HepG2 (cell line): ENCODE measurements around the gene FAM120C. TPM values are rescaled to one million over a fixed set of nuclear protein-coding genes. Genes with fewer than 3 reads are reported as not detected.

ENCODE experiments used
- ATAC-seq: fragments of 200-7000 bp; cut with Tn5 transposase; 3 replicates; pipeline ENCODE4 v1.9.1; 2020; ENCODE audit warnings: mild to moderate bottlenecking, moderate library complexity
- BruUV-seq: library from RNA; stranded (reverse); fragments of 400-500 nt; replicated peaks from 2 replicates; lab custom pipeline; 2021; lab: Mats Ljungman, UMichigan
- CTCF ChIA-PET: fragments of 300-600 bp; formaldehyde crosslinking; extraction: SDS; loops from one replicate; lab custom pipeline; 2021; ENCODE audit warnings: low total read pairs, inconsistent platforms, low intra/inter-chr PET ratio; lab: Yijun Ruan, JAX
- POLR2A ChIA-PET: fragments of 350-600 bp; sonication (Branson Sonifier 250); formaldehyde crosslinking; loops from one replicate; lab custom pipeline; 2020; ENCODE audit warnings: antibody characterized with exemption, inconsistent platforms; lab: Yijun Ruan, JAX
- DNase-seq: peaks from one replicate; pipeline ENCODE4 v3.0.0-alpha.2; 2015; ENCODE audit warnings: low spot score
- FAIRE-seq: peaks from 3 replicates; lab custom pipeline; 2011; peaks lifted over from hg19 to GRCh38; lab: Jason Lieb, UNC
- H2AFZ ChIP-seq: one replicate; pipeline ENCODE4 v1.6.1; 2011; ENCODE audit warnings: low read length, inconsistent platforms
- H3K27ac ChIP-seq: fragments of 300-600 bp; 3 replicates; pipeline ENCODE4 v1.8.0; 2011; ENCODE audit warnings: mixed run types, mild to moderate bottlenecking, mixed read lengths, low read length, inconsistent platforms; ENCODE audit not compliant: insufficient read depth; ENCODE audit errors: extremely low read length
- H3K27me3 ChIP-seq, 2 experiments: fragments of 200-600 bp in 1 of 2; 2 replicates in 1 of 2; 3 replicates in 1 of 2; pipeline versions ENCODE4 v1.6.0 to v1.8.0; 2011; ENCODE audit warnings: low read length in 2 of 2, mild to moderate bottlenecking in 2 of 2, moderate library complexity in 2 of 2, inconsistent platforms in 1 of 2; ENCODE audit not compliant: insufficient read depth in 2 of 2, control insufficient read depth in 1 of 2
- H3K36me3 ChIP-seq, 2 experiments: fragments of 200-600 bp in 1 of 2; replicated peaks in 1 of 2; 2 replicates in 1 of 2; 3 replicates in 1 of 2; pipeline versions ENCODE4 v1.5.1 to v1.8.0; 2011; ENCODE audit warnings: low read length in 2 of 2, inconsistent platforms in 1 of 2; ENCODE audit not compliant: insufficient read depth in 2 of 2, control insufficient read depth in 1 of 2
- H3K4me1 ChIP-seq: 2 replicates; pipeline ENCODE4 v1.5.1; 2012; ENCODE audit warnings: low read length, inconsistent platforms; ENCODE audit not compliant: insufficient read depth
- H3K4me2 ChIP-seq: 2 replicates; pipeline ENCODE4 v1.6.0; 2011; ENCODE audit warnings: low read depth, low read length, inconsistent platforms
- H3K4me3 ChIP-seq, 3 experiments: fragments of 200-600 bp in 1 of 3; sonication (generic), shearing (Covaris generic) in 1 of 3; replicated peaks in 1 of 3; 2 replicates each; pipeline ENCODE4 v1.5.1; 2011 to 2016; ENCODE audit warnings: low read length in 3 of 3, inconsistent platforms in 2 of 3, low read depth in 2 of 3, mild to moderate bottlenecking in 2 of 3, control low read depth in 1 of 3, mixed read lengths in 1 of 3; ENCODE audit not compliant: insufficient read depth in 1 of 3
- H3K79me2 ChIP-seq: one replicate; pipeline ENCODE4 v1.6.1; 2011; ENCODE audit warnings: low read length, inconsistent platforms; ENCODE audit not compliant: insufficient read depth
- H3K9ac ChIP-seq: 2 replicates; pipeline ENCODE4 v1.6.0; 2011; ENCODE audit warnings: mild to moderate bottlenecking, low read depth, low read length, inconsistent platforms; ENCODE audit not compliant: insufficient read depth
- H3K9me3 ChIP-seq: 2 replicates; pipeline ENCODE4 v1.5.1; 2012; ENCODE audit warnings: mild to moderate bottlenecking, low read length
- H4K20me1 ChIP-seq: 2 replicates; pipeline ENCODE4 v1.6.0; 2011; ENCODE audit warnings: inconsistent platforms, mild to moderate bottlenecking, low read length, moderate library complexity; ENCODE audit not compliant: insufficient read depth
- AHR ChIP-seq: IDR thresholded peaks from 2 replicates; pipeline ENCODE4 v1.6.1; 2018; ENCODE audit warnings: missing genetic modification reagents, missing compliant biosample characterization
- CBX1 ChIP-seq: IDR thresholded peaks from one replicate; pipeline ENCODE4 v1.6.1; 2016; ENCODE audit warnings: antibody characterized with exemption, low read depth
- CREBL2 ChIP-seq: sonication (generic); formaldehyde crosslinking; IDR thresholded peaks from 2 replicates; pipeline ENCODE4 v1.8.1; 2023; ENCODE audit warnings: missing genetic modification reagents, mild to moderate bottlenecking, borderline replicate concordance
- HDAC2 ChIP-seq: sonication (generic); formaldehyde crosslinking; IDR thresholded peaks from 2 replicates; pipeline ENCODE4 v1.4.0; 2020; ENCODE audit warnings: missing genetic modification reagents
- HNRNPLL ChIP-seq: fragments of 200-400 bp; formaldehyde crosslinking; IDR thresholded peaks from 2 replicates; pipeline ENCODE4 v1.6.1; 2017; ENCODE audit warnings: mild to moderate bottlenecking, low read depth, low read length; ENCODE audit not compliant: poor library complexity, severe bottlenecking
- IKZF1 ChIP-seq: fragments of 450-650 bp; IDR thresholded peaks from 2 replicates; pipeline ENCODE4 v1.7.1; 2016
- MATR3 ChIP-seq: sonication (generic); formaldehyde crosslinking; IDR thresholded peaks from 2 replicates; pipeline ENCODE4 v1.4.0; 2020; ENCODE audit warnings: missing genetic modification reagents
- PTBP1 ChIP-seq: fragments of 200-400 bp; formaldehyde crosslinking; IDR thresholded peaks from 2 replicates; pipeline ENCODE4 v1.6.1; 2018; ENCODE audit warnings: low read length, low read depth; ENCODE audit not compliant: poor library complexity, severe bottlenecking
- RFX5 ChIP-seq: IDR thresholded peaks from 2 replicates; pipeline ENCODE4 v1.6.1; 2011; ENCODE audit warnings: low read depth, low read length, improper control_type of control experiment
- SIN3A ChIP-seq: IDR thresholded peaks from 2 replicates; pipeline ENCODE4 v1.6.1; 2011; ENCODE audit warnings: low read depth, mild to moderate bottlenecking, control low read depth, low read length, borderline replicate concordance
- SP5 ChIP-seq: IDR thresholded peaks from 2 replicates; pipeline ENCODE4 v1.6.1; 2016; ENCODE audit warnings: low read depth, borderline replicate concordance
- THAP8 ChIP-seq: sonication (generic); formaldehyde crosslinking; IDR thresholded peaks from 2 replicates; pipeline ENCODE4 v1.5.1; 2020; ENCODE audit warnings: missing genetic modification reagents, mild to moderate bottlenecking, borderline replicate concordance
- U2AF2 ChIP-seq: fragments of 200-400 bp; formaldehyde crosslinking; IDR thresholded peaks from 2 replicates; pipeline ENCODE4 v1.6.1; 2017; ENCODE audit warnings: low read depth, mild to moderate bottlenecking, low read length
- ZFP36 ChIP-seq: fragments of 150-350 bp; IDR thresholded peaks from 2 replicates; pipeline ENCODE4 v1.6.1; 2018; ENCODE audit warnings: borderline replicate concordance, low read length, low read depth; ENCODE audit not compliant: partially characterized antibody
- ZNF12 ChIP-seq: sonication (generic); formaldehyde crosslinking; IDR thresholded peaks from 2 replicates; pipeline ENCODE4 v1.5.0; 2020; ENCODE audit warnings: missing genetic modification reagents
- ZNF275 ChIP-seq: sonication (generic); formaldehyde crosslinking; IDR thresholded peaks from 2 replicates; pipeline ENCODE4 v1.8.0; 2022; ENCODE audit warnings: missing genetic modification reagents, mild to moderate bottlenecking, inconsistent platforms, borderline replicate concordance
- ZNF451 ChIP-seq: sonication (generic); formaldehyde crosslinking; IDR thresholded peaks from 2 replicates; pipeline ENCODE4 v1.5.0; 2020; ENCODE audit warnings: mild to moderate bottlenecking, missing genetic modification reagents
- ZNF629 ChIP-seq: sonication (generic); formaldehyde crosslinking; conservative IDR thresholded peaks from 2 replicates; pipeline ENCODE4 v1.5.0; 2020; ENCODE audit warnings: missing genetic modification reagents
- ZNF781 ChIP-seq: sonication (generic); formaldehyde crosslinking; IDR thresholded peaks from 2 replicates; pipeline ENCODE4 v1.5.1; 2020; ENCODE audit warnings: borderline replicate concordance, mild to moderate bottlenecking, missing genetic modification reagents; ENCODE audit errors: not compliant biosample characterization
- ZNF788 ChIP-seq: sonication (generic); formaldehyde crosslinking; IDR thresholded peaks from 2 replicates; pipeline ENCODE4 v1.5.0; 2020; ENCODE audit warnings: mild to moderate bottlenecking, missing genetic modification reagents, borderline replicate concordance
- WGBS: methylation state at CpG from one replicate; pipeline ENCODE4 v1.1.6; 2017; ENCODE audit warnings: low lambda C conversion rate; 5-methylcytosine and 5-hydroxymethylcytosine counted together
- in situ Hi-C: cut with HindIII; loops from 2 replicates; pipeline ENCODE4 v1.10.0; 2017; ENCODE audit warnings: low pct_unique_long_range_greater_than_20kb; ENCODE audit not compliant: extremely low pct_ligation_motif_present
- intact Hi-C: fragments of 100-400 bp; cut with micrococcal nuclease; formaldehyde crosslinking; loops from one replicate; pipeline ENCODE4 v1.10.0; 2022; ENCODE audit not compliant: unreplicated experiment
- polyA plus RNA-seq, 8 experiments: library from polyadenylated mRNA; depleted of rRNA in 3 of 8; stranded (reverse) in 7 of 8; unstranded in 1 of 8; fragments of >200 nt; fragmentation: Illumina TruSeq in 4 of 8; extraction: Trizol in 4 of 8; gene quantifications; 2 replicates each; pipeline versions ENCODE4 v1.2.1 to v1.2.3, GENCODE V29; 2011 to 2016; ENCODE audit warnings: low read depth in 4 of 8, missing spikeins in 1 of 8, mixed read lengths in 1 of 8; ENCODE audit not compliant: insufficient read depth in 1 of 8
- total RNA-seq, 5 experiments: library from RNA; depleted of rRNA; stranded (reverse); fragments of >200 nt; fragmentation: Illumina TruSeq; extraction: Trizol; gene quantifications; 2 replicates each; pipeline ENCODE4 v1.2.3, GENCODE V29; 2016; ENCODE audit warnings: low read depth in 1 of 5
- TF ChIP-seq, protein P1 (sequence below): sonication (generic); formaldehyde crosslinking; IDR thresholded peaks from 2 replicates; pipeline ENCODE4 v1.5.0; 2020; ENCODE audit warnings: missing genetic modification reagents

The FAM120C gene
- total and polyA plus RNA-seq, 2 of the 13 experiments (the other 11 are each of a cell fraction or from before 2014, with no cell fraction given): 4.6 to 7.4 TPM

DNA sequence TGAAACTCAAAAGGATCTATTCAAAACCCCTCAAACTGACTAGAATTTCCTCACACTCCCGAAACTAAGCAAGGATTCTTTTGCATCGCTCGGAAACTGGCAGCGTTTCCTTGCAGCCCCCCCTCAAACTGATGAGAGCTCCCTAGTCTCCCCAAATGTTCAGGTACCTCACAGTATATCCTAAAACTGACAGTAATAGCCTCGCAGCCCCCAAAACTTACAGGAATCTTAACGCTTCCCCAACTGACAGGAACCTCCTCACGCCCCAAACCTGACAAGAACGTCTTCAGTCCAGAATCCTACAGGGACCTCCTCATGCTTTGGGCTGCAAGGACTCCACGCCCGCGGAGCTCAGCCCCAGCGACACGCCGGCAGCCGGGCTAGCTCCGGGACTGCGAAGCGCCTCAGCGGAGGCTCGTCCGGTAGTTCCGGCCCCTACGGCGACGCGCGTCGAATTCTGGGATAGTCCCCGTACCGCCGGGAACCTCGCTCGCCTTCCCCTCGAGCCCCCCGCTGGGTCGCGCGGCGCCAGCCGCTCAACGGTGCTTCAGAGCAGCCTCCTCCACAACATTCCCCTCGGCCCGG, 139.4 kb downstream of the FAM120C start (continued):
- TF ChIP-seq HNRNPLL (peak; percentile 93), HDAC2 (CRISPR knock-in tag) (no peak), MATR3 (CRISPR knock-in tag) (no peak), ZNF275 (CRISPR knock-in tag) (no peak), U2AF2 (no peak), AHR (CRISPR knock-in tag) (peak; percentile 25; the same call in 1 of the 2 replicates), CBX1 (no peak), ZNF629 (no peak)

DNA sequence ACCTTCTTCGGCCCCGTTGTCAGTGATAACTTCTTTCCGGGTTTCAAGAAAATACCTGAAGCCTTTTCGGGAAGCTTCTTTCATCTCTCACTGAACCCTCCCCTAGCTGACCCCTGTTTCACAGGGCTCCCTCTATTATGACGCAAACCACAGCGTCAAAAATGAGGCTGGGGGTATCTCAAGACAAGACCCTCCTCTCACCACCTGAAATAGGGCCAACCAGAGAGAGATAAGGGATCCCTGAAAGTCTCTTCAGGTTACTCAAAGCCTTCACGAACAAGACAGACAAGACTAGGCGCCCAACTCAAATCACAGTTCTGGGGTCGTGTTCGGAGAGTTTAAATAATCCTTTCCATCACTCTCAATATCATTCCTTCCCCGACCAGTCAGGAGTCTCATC, 140.0 kb downstream of the FAM120C start:
- Histone ChIP-seq H2AFZ (no peak overlapping the region), H4K20me1 (no peaks in the 10 kb centered on the region), H3K4me1 (peaks cover 35% of the 10 kb centered on the region), H3K9me3 (no peaks in the 10 kb centered on the region), H3K79me2 (peaks cover 12% of the 10 kb centered on the region), H3K27ac (peak overlapping the region; percentile 99), H3K36me3 (peaks cover 0 to 8% of the 10 kb centered on the region in 2 experiments; a peak in 1 of 5 replicates), H3K9ac (peak overlapping the region; percentile 91), H3K4me2 (peak overlapping the region; percentile 79), H3K4me3 (peak overlapping the region; percentile 74 to 79 (median 79)), H3K27me3 (no peaks in the 10 kb centered on the region)
- DNase-seq: no peak
- ChIA-PET POLR2A (interaction anchor here (0.7 to 3.1 kb wide), 4 partner anchors 16 to 359 kb away, joined by 4 to 23 read pairs (median 6); partner anchors contain the start of gene FAM120C), CTCF (no interaction called here)
- no TSS peak for BruUV-seq
- intact Hi-C loops (loop anchor here (10.0 kb wide), 2 partner anchors 52 to 142 kb away; partner anchors contain the start of gene FAM120C), in situ Hi-C loops (no loop called here)
- no peak for ATAC-seq
- FAIRE-seq: no peak
- WGBS: 1% methylated on average over 11 of the region's 11 CpGs
- no peak for TF ChIP-seq ZNF12 (CRISPR knock-in tag)
- TF ChIP-seq PTBP1: no peak
- TF ChIP-seq, protein P1, sequence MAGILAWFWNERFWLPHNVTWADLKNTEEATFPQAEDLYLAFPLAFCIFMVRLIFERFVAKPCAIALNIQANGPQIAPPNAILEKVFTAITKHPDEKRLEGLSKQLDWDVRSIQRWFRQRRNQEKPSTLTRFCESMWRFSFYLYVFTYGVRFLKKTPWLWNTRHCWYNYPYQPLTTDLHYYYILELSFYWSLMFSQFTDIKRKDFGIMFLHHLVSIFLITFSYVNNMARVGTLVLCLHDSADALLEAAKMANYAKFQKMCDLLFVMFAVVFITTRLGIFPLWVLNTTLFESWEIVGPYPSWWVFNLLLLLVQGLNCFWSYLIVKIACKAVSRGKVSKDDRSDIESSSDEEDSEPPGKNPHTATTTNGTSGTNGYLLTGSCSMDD (CRISPR knock-in tag): no peak
- TF ChIP-seq RFX5: no peak
- TF ChIP-seq THAP8 (CRISPR knock-in tag): no peak
- no peak for TF ChIP-seq ZNF781 (CRISPR knock-in tag)
- no peak for TF ChIP-seq ZNF788 (CRISPR knock-in tag)
- no peak for TF ChIP-seq CREBL2 (CRISPR knock-in tag)
- TF ChIP-seq SIN3A: no peak
- no peak for TF ChIP-seq ZNF451 (CRISPR knock-in tag)
- TF ChIP-seq IKZF1: no peak
- no peak for TF ChIP-seq ZFP36
- no peak for TF ChIP-seq SP5
